ENCODE data around the gene NLGN4X.

DNA sequence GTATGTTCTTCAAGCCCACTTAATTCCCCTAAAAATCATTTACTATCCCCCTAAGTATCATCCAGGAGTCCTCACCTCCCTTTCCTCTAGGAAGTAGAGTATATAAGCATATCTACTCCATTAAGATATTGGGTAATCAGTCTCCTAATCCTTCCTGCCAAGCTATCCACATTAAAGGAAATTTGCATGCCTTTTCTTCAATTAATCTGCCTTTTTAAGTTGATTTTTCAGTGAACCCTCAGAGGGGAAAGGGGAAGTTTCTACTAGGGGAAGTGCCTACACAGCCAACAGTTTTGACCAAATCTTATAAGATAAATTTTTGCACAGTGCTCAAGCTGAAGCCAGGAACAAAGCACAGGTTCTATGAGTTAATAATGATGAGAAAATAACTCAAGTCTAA, 222.8 kb downstream of the NLGN4X start:
- TF ChIP-seq POLR2AphosphoS5 (IDR thresholded peaks at IDR 0.05; ENCODE audit: low read depth, low read length) (no peak), CTCF (IDR thresholded peaks at IDR 0.05) (no peak)
